GM12878 (cell line): Measurements from ENCODE around the gene RBM12.

ENCODE experiments used
- BCL11A ChIP-seq: IDR thresholded peaks from 2 replicates; pipeline ENCODE4 v1.6.1; 2011; ENCODE audit warnings: low read depth, low read length
- BHLHE40 ChIP-seq, 2 experiments: fragments of 450-650 bp in 1 of 2; IDR thresholded peaks; 2 replicates each; pipeline ENCODE4 v1.6.1; 2011 to 2017; ENCODE audit warnings: low read depth in 2 of 2, borderline replicate concordance in 1 of 2, improper control_type of control experiment in 1 of 2, low read length in 1 of 2, mild to moderate bottlenecking in 1 of 2
- NFYB ChIP-seq: IDR thresholded peaks from 2 replicates; pipeline ENCODE4 v1.6.1; 2011; ENCODE audit warnings: low read depth, mild to moderate bottlenecking, low read length, improper control_type of control experiment, moderate library complexity; ENCODE audit not compliant: insufficient read depth
- TAF1 ChIP-seq: IDR thresholded peaks from 2 replicates; pipeline ENCODE4 v1.6.1; 2011; ENCODE audit warnings: mild to moderate bottlenecking, low read depth, low read length, borderline replicate concordance
- TF ChIP-seq, protein P1 (sequence below): fragments of 450-650 bp; formaldehyde crosslinking; IDR thresholded peaks from 2 replicates; pipeline ENCODE4 v1.4.0; 2020; ENCODE audit warnings: mild to moderate bottlenecking, moderate library complexity
- TF ChIP-seq, protein P2 (sequence below), 3 experiments: IDR thresholded peaks in 2 of 3; conservative IDR thresholded peaks in 1 of 3; 2 replicates each; pipeline ENCODE4 v1.5.1; 2011; ENCODE audit warnings: low read depth in 3 of 3, low read length in 3 of 3, mild to moderate bottlenecking in 3 of 3, control low read depth in 2 of 3, moderate library complexity in 2 of 3, inconsistent platforms in 1 of 3, mixed read lengths in 1 of 3; ENCODE audit not compliant: control insufficient read depth in 2 of 3, insufficient read depth in 1 of 3; ENCODE audit errors: extremely low read depth in 1 of 3

DNA sequence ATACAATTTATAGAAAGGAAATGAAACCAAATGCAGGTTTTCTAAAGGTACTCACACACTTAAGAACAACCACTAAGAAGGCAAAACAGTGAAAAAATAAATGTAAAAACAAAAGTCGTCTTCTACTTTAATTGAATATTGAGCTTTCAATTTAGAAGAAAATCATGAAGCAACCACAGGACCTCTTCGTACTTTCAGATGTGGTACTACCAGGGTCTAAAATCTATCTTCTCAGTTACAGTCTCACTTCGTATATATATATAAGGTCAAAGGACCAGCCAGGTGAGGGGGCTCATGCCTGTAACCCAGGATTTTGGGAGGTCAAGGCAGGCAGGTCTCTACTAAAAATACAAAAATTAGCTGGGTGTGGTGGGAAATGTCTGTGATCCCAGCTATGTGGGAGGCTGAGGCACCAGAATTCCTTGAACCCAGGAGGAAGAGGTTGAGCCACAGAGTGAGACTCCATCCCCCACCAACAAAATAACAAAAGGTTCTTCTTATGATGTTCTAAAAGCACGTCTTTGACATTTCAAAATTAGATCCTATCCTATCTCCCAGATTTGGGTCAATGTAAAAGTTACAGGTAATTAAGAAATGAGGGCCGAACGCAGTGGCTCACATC, 47.0 kb upstream of the RBM12 start:
- no peak for TF ChIP-seq BCL11A
- TF ChIP-seq, protein P1, sequence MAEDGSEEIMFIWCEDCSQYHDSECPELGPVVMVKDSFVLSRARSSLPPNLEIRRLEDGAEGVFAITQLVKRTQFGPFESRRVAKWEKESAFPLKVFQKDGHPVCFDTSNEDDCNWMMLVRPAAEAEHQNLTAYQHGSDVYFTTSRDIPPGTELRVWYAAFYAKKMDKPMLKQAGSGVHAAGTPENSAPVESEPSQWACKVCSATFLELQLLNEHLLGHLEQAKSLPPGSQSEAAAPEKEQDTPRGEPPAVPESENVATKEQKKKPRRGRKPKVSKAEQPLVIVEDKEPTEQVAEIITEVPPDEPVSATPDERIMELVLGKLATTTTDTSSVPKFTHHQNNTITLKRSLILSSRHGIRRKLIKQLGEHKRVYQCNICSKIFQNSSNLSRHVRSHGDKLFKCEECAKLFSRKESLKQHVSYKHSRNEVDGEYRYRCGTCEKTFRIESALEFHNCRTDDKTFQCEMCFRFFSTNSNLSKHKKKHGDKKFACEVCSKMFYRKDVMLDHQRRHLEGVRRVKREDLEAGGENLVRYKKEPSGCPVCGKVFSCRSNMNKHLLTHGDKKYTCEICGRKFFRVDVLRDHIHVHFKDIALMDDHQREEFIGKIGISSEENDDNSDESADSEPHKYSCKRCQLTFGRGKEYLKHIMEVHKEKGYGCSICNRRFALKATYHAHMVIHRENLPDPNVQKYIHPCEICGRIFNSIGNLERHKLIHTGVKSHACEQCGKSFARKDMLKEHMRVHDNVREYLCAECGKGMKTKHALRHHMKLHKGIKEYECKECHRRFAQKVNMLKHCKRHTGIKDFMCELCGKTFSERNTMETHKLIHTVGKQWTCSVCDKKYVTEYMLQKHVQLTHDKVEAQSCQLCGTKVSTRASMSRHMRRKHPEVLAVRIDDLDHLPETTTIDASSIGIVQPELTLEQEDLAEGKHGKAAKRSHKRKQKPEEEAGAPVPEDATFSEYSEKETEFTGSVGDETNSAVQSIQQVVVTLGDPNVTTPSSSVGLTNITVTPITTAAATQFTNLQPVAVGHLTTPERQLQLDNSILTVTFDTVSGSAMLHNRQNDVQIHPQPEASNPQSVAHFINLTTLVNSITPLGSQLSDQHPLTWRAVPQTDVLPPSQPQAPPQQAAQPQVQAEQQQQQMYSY (CRISPR knock-in tag) = no peak
- no peak for TF ChIP-seq BHLHE40 (IDR thresholded peaks at IDR 0.05; ENCODE audit: borderline replicate concordance in 1 of 2, low read depth in 2 of 2, low read length in 1 of 2)
- no peak for TF ChIP-seq NFYB
- TF ChIP-seq, protein P2, sequence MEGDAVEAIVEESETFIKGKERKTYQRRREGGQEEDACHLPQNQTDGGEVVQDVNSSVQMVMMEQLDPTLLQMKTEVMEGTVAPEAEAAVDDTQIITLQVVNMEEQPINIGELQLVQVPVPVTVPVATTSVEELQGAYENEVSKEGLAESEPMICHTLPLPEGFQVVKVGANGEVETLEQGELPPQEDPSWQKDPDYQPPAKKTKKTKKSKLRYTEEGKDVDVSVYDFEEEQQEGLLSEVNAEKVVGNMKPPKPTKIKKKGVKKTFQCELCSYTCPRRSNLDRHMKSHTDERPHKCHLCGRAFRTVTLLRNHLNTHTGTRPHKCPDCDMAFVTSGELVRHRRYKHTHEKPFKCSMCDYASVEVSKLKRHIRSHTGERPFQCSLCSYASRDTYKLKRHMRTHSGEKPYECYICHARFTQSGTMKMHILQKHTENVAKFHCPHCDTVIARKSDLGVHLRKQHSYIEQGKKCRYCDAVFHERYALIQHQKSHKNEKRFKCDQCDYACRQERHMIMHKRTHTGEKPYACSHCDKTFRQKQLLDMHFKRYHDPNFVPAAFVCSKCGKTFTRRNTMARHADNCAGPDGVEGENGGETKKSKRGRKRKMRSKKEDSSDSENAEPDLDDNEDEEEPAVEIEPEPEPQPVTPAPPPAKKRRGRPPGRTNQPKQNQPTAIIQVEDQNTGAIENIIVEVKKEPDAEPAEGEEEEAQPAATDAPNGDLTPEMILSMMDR (IDR thresholded peaks at IDR 0.05 in 2 of 3, conservative IDR thresholded peaks at IDR 0.05 in 1 of 3; ENCODE audit: control insufficient read depth in 2 of 3, extremely low read depth in 1 of 3, insufficient read depth in 1 of 3, low read depth in 3 of 3, low read length in 3 of 3) = no peak
- TF ChIP-seq TAF1 = no peak
